Endothelial cell of umbilical vein (primary cell): ENCODE data around the gene ARHGEF40. TPM values are rescaled to one million over a fixed set of nuclear protein-coding genes. Genes with fewer than 3 reads are reported as not detected.

Experiments used
- BruUV-seq: library from RNA; stranded (reverse); fragments of 400-500 nt; replicated peaks from 2 replicates; lab custom pipeline; 2021; lab: Mats Ljungman, UMichigan
- CTCF ChIA-PET: fragments of 300-600, 350-600 bp; sonication (Branson Sonifier 250); formaldehyde crosslinking; loops from one replicate; lab custom pipeline; 2021; ENCODE audit warnings: antibody characterized with exemption, inconsistent platforms; lab: Charles Lee
- POLR2A ChIA-PET: fragments of 300-600, 350-600 bp; sonication (Branson Sonifier 250); formaldehyde crosslinking; loops from one replicate; lab custom pipeline; 2021; ENCODE audit warnings: antibody characterized with exemption, inconsistent platforms; lab: Charles Lee
- DNase-seq: peaks from one replicate; pipeline ENCODE4 v3.0.0-alpha.2; 2011; ENCODE audit warnings: low read depth, low spot score
- FAIRE-seq: peaks from 2 replicates; lab custom pipeline; 2011; peaks lifted over from hg19 to GRCh38; lab: Jason Lieb, UNC
- H2AFZ ChIP-seq: 2 replicates; pipeline ENCODE4 v1.6.0; 2012; ENCODE audit warnings: low read depth, low read length, control low read depth, inconsistent platforms
- H3K27ac ChIP-seq: 2 replicates; pipeline ENCODE4 v1.5.1; 2011; ENCODE audit warnings: low read depth, mild to moderate bottlenecking, control low read depth, low read length, moderate library complexity; ENCODE audit not compliant: insufficient read depth
- H3K27me3 ChIP-seq, 2 experiments: 2 replicates each; pipeline versions ENCODE4 v1.6.0 to v1.6.1; 2011; ENCODE audit warnings: low read length in 2 of 2, mixed read lengths in 1 of 2; ENCODE audit not compliant: control insufficient read depth in 2 of 2, insufficient read depth in 2 of 2
- H3K36me3 ChIP-seq, 2 experiments: 2 replicates in 1 of 2; 3 replicates in 1 of 2; pipeline ENCODE4 v1.5.1; 2011; ENCODE audit warnings: low read length in 2 of 2, mild to moderate bottlenecking in 1 of 2, moderate library complexity in 1 of 2; ENCODE audit not compliant: control insufficient read depth in 2 of 2, insufficient read depth in 2 of 2; ENCODE audit errors: extremely low read depth in 1 of 2
- H3K4me1 ChIP-seq: 3 replicates; pipeline ENCODE4 v1.5.1; 2011; ENCODE audit warnings: mild to moderate bottlenecking, low read length; ENCODE audit not compliant: control insufficient read depth, insufficient read depth; ENCODE audit errors: extremely low read depth
- H3K4me2 ChIP-seq: 2 replicates; pipeline ENCODE4 v1.6.1; 2011; ENCODE audit warnings: low read length, control low read depth, mixed read lengths; ENCODE audit not compliant: insufficient read depth
- H3K4me3 ChIP-seq, 3 experiments: fragments of 200-600 bp in 1 of 3; sonication (generic), shearing (Covaris generic) in 1 of 3; replicated peaks in 1 of 3; 2 replicates each; pipeline ENCODE4 v1.5.1; 2011 to 2016; ENCODE audit warnings: control low read depth in 3 of 3, low read length in 3 of 3, mild to moderate bottlenecking in 2 of 3, inconsistent platforms in 1 of 3, low read depth in 1 of 3, moderate library complexity in 1 of 3; ENCODE audit not compliant: insufficient read depth in 1 of 3
- H3K79me2 ChIP-seq: 2 replicates; pipeline ENCODE4 v1.6.0; 2012; ENCODE audit warnings: low read length, inconsistent platforms; ENCODE audit not compliant: control insufficient read depth, insufficient read depth
- H3K9ac ChIP-seq: replicated peaks from 2 replicates; pipeline ENCODE3; 2011; ENCODE audit warnings: low read length, control low read depth; ENCODE audit not compliant: insufficient read depth; ENCODE audit errors: extremely low read depth
- H3K9me1 ChIP-seq: replicated peaks from 3 replicates; pipeline ENCODE4 v1.6.0; 2011; ENCODE audit warnings: mild to moderate bottlenecking, low read length; ENCODE audit not compliant: control insufficient read depth, insufficient read depth; ENCODE audit errors: extremely low read depth
- H3K9me3 ChIP-seq: replicated peaks from 2 replicates; pipeline ENCODE4 v1.5.1; 2012; ENCODE audit warnings: low read length, inconsistent platforms; ENCODE audit not compliant: control insufficient read depth, insufficient read depth
- H4K20me1 ChIP-seq: replicated peaks from 2 replicates; pipeline ENCODE3; 2011; ENCODE audit warnings: mild to moderate bottlenecking, low read length; ENCODE audit not compliant: control insufficient read depth, insufficient read depth; ENCODE audit errors: extremely low read depth
- CTCF ChIP-seq, 2 donors: IDR thresholded peaks; 1 replicate in 1 of 2; 2 replicates in 1 of 2; pipeline ENCODE4 v1.5.1; 2011; ENCODE audit warnings: low read length in 2 of 2, mild to moderate bottlenecking in 2 of 2, moderate library complexity in 2 of 2, control low read depth in 1 of 2, inconsistent platforms in 1 of 2, low read depth in 1 of 2; ENCODE audit not compliant: insufficient read depth in 1 of 2; ENCODE audit errors: extremely low read depth in 1 of 2
- EZH2 ChIP-seq: IDR thresholded peaks from 2 replicates; pipeline ENCODE4 v1.6.1; 2012; ENCODE audit warnings: borderline replicate concordance, low read depth, mild to moderate bottlenecking, moderate library complexity, low read length, inconsistent platforms; ENCODE audit not compliant: severe bottlenecking
- FOS ChIP-seq: IDR thresholded peaks from 2 replicates; pipeline ENCODE4 v1.6.1; 2011; ENCODE audit warnings: mild to moderate bottlenecking, low read length, moderate library complexity, borderline replicate concordance; ENCODE audit not compliant: insufficient read depth
- GATA2 ChIP-seq: IDR thresholded peaks from 2 replicates; pipeline ENCODE4 v1.7.0; 2011; ENCODE audit warnings: low read depth, mild to moderate bottlenecking, moderate library complexity, mixed read lengths, low read length; ENCODE audit not compliant: insufficient read length, insufficient read depth
- JUN ChIP-seq: IDR thresholded peaks from 2 replicates; pipeline ENCODE4 v1.6.1; 2011; ENCODE audit warnings: borderline replicate concordance, low read depth; ENCODE audit not compliant: insufficient read length, insufficient read depth
- MAX ChIP-seq: IDR thresholded peaks from 2 replicates; pipeline ENCODE4 v1.6.1; 2011; ENCODE audit not compliant: insufficient read depth, insufficient read length
- MYC ChIP-seq: IDR thresholded peaks from one replicate; pipeline ENCODE4 v1.6.1; 2011; ENCODE audit warnings: mild to moderate bottlenecking, low read depth, low read length
- POLR2A ChIP-seq: IDR thresholded peaks from 2 replicates; pipeline ENCODE4 v1.6.1; 2012; ENCODE audit warnings: low read depth, mild to moderate bottlenecking, control low read depth, low read length
- POLR2AphosphoS5 ChIP-seq: IDR thresholded peaks from 2 replicates; pipeline ENCODE4 v1.6.1; 2012; ENCODE audit warnings: low read depth, mild to moderate bottlenecking, control low read depth, low read length, moderate library complexity; ENCODE audit not compliant: insufficient read depth
- dilution Hi-C: fragments of 300-500 bp; cut with MboI; formaldehyde crosslinking; loops from one replicate; pipeline ENCODE4 v1.15.0; 2019; ENCODE audit warnings: low sequenced_read_pairs; ENCODE audit not compliant: extremely low pct_ligation_motif_present
- intact Hi-C: fragments of 100-400 bp; cut with micrococcal nuclease; formaldehyde crosslinking; loops from one replicate; pipeline ENCODE4 v1.10.0; 2022
- polyA plus RNA-seq, 4 experiments: library from polyadenylated mRNA; depleted of rRNA in 3 of 4; stranded (reverse) in 3 of 4; unstranded in 1 of 4; fragments of >200 nt; gene quantifications; 2 replicates each; pipeline versions ENCODE4 v1.2.1 to v1.2.3, GENCODE V29; 2011 to 2012; ENCODE audit warnings: missing spikeins in 1 of 4
- total RNA-seq: library from RNA; stranded (reverse); gene quantifications from 2 replicates; pipeline ENCODE4 v1.2.3, GENCODE V29; 2021

ARHGEF40 gene
- total and polyA plus RNA-seq, 2 donors (not counting 3 experiments of a cell fraction or from before 2014, with no cell fraction given) = 2.6 to 19.9 TPM

DNA sequence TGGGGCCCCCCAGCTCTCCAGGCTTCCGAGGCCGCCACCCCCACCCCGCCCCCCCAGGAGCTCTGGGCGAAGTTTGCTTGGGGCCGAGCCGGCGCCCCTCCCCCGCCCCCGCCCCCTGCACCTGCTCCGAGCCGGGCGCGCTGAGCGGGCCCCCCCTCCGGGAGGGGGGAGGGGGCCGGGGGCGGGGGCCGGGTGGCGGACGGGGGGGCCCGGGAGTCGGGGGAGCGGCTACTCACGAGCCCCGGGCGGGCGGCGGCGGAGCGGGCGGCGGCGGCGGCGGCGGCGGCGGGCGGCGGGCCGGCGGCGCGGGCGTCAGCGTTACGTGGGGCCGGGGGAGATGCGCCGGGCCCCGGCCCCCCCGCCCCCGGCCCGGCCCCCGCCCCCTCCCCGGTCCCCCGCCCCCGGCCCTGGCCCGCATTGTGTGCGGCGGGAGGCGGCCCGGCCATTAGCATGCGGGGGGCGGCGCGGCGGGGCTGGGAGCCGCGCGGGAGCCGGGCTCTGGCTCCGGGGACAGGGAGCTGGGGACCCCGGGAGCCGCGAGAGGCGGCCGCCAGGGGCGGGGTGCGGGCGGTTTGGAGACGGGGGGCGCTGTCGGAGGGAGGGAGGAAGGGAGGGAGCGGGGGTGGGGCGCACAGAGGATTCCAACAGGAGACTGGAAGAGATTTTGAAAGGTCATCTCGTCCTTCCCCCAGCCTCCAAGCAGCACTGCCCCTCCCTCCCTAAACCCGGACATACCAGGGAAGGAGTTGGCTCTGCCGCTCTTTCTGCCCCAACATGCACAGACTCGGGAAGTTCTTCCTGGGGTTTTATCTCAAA, 28.2 kb downstream of the ARHGEF40 start, which contains the start of gene ZNF219:
ZNF219 (minus strand) TSS at position 580 of the 816 bp plus-strand sequence. CDS start 5,064 bp downstream, outside the sequence.
- FAIRE-seq (peak; percentile 43), DNase-seq (peak; percentile 39)
- no peaks in the 10 kb centered on the region for H3K79me2 ChIP-seq
- dilution Hi-C loops (no loop called here), intact Hi-C loops (no loop called here)
- peak within 1 kb of the TSS; percentile 12 for H3K9ac ChIP-seq
- peak within 1 kb of the TSS; percentile 46 to 72 (median 58) for H3K4me3 ChIP-seq
- H3K9me1 ChIP-seq = no peaks in the 10 kb centered on the region
- BruUV-seq = no TSS peak
- H3K4me1 ChIP-seq = peaks cover 15% of the 10 kb centered on the region
- ChIA-PET POLR2A (no interaction called here), CTCF (interaction anchor here (1.1 to 6.9 kb wide), 4 partner anchors 12 to 84 kb away, joined by 3 to 131 read pairs (median 6); partner anchors contain the start of gene ARHGEF40)
- TF ChIP-seq EZH2 (peak; percentile 72), POLR2A (no peak)
- H3K36me3 ChIP-seq = no peaks in the 10 kb centered on the region
- peaks cover 12 to 26% of the 10 kb centered on the region in 2 experiments for H3K27me3 ChIP-seq
- H4K20me1 ChIP-seq = no peaks in the 10 kb centered on the region
- no peaks in the 10 kb centered on the region for H3K9me3 ChIP-seq
- H3K4me2 ChIP-seq = peak within 1 kb of the TSS; percentile 77
- H3K27ac ChIP-seq = no peak within 1 kb of the TSS
- H2AFZ ChIP-seq = peak within 1 kb of the TSS; percentile 56

- Histone ChIP-seq H3K9me1 (no peaks in the 10 kb centered on the region), H3K4me2 (peak overlapping the region; percentile 77), H4K20me1 (no peaks in the 10 kb centered on the region), H2AFZ (peak overlapping the region; percentile 56), H3K79me2 (no peaks in the 10 kb centered on the region), H3K36me3 (no peaks in the 10 kb centered on the region), H3K4me1 (peaks cover 17% of the 10 kb centered on the region), H3K27me3 (peaks cover 12 to 26% of the 10 kb centered on the region in 2 experiments), H3K27ac (no peak overlapping the region), H3K9me3 (no peaks in the 10 kb centered on the region), H3K9ac (peak overlapping the region; percentile 12), H3K4me3 (peak overlapping the region; percentile 46 to 72 (median 58))
- BruUV-seq = TSS peak; percentile 44
- intact Hi-C loops (no loop called here), dilution Hi-C loops (no loop called here)
- no peak for TF ChIP-seq JUN
- TF ChIP-seq POLR2A = no peak
- no peak for TF ChIP-seq CTCF (IDR thresholded peaks at IDR 0.05; ENCODE audit: extremely low read depth in 1 of 2, insufficient read depth in 1 of 2, low read depth in 1 of 2, low read length in 2 of 2)
- no peak for TF ChIP-seq EZH2
- TF ChIP-seq GATA2 = no peak
- TF ChIP-seq FOS = no peak
- TF ChIP-seq MAX = no peak
- TF ChIP-seq MYC = no peak
- no peak for TF ChIP-seq POLR2AphosphoS5
- no peak for FAIRE-seq
- ChIA-PET POLR2A (no interaction called here), CTCF (interaction anchor here (1.1 to 1.2 kb wide), 3 partner anchors 31 to 84 kb away, joined by 3 to 6 read pairs (median 3); no protein-coding TSS in a partner anchor)
- DNase-seq = no peak
Observed at GRCh38 chr14:21098892-21099595, 28.9 kb downstream of the ARHGEF40 start.
